GM19455 (cell line): ENCODE results near the gene SSR4.

ENCODE experiments used
- ATAC-seq: cut with Tn5 transposase; IDR thresholded peaks from one replicate; pipeline ENCODE4 v1.9.1; 2021; ENCODE audit not compliant: unreplicated experiment

SSR4 gene

DNA sequence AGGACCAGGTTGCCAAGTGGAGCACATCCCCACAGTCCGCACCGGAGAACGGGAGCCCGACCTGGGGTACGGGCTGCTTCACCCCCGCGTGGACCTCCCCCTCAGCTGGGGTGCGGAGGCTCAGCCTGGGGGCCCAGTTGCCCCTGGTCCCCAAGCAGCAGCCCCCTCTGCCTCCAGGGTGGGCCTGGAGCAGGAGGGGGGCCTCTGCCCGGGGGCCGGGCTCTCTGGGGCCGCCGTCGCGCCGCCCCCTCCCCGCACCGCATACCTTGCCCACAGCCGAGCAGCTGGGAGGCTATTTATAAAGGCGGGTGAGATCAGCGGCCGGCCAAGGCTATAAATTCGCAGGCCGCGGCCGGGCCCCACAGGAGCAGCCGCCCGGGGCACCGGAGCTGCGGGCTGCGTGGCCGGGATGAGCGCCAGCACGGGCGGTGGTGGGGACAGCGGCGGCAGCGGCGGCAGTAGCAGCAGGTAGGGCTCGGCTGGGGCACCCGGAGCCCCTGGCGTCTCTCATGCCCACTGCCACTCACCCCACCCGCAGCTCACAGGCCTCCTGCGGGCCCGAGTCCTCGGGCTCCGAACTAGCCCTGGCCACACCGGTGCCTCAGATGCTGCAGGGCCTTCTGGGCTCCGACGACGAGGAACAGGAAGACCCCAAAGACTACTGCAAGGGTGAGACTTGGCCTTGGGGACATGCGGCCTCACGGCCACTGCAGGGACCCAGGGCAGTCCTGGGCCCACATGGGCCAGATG, 13.6 kb upstream of the SSR4 start, which contains the start of gene SRPK3:
Gene SRPK3 (plus strand): TSS at position 364 of the 750 bp plus-strand sequence. CDS start 46 bp downstream, at position 410.
- no peak for ATAC-seq

DNA sequence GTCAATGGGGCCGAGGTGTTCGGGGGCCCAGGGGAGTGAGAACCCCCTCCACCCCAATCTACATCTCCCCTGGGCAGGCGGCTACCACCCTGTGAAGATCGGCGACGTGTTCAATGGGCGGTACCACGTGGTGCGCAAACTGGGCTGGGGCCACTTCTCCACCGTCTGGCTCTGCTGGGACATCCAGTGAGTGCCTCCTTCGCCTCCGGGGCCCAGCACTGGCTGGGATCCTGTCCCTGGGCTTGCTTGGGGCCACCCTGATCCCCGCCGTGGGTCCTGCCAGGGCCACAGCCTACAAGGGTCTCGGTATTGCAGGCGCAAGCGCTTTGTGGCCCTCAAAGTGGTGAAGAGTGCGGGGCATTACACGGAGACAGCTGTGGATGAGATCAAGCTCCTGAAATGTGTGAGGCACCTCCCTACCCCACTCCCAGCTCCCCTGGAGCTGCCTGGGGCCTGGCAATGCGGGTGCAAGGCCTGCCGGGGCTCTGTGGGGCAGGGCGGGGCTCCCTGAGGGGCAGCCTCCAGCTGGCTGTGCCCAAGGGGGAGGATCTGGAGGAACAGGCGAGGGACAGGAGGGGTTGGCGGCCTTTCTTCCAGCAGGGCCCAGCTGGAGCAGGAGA, 12.9 kb upstream of the SSR4 start:
- ATAC-seq: no peak

DNA sequence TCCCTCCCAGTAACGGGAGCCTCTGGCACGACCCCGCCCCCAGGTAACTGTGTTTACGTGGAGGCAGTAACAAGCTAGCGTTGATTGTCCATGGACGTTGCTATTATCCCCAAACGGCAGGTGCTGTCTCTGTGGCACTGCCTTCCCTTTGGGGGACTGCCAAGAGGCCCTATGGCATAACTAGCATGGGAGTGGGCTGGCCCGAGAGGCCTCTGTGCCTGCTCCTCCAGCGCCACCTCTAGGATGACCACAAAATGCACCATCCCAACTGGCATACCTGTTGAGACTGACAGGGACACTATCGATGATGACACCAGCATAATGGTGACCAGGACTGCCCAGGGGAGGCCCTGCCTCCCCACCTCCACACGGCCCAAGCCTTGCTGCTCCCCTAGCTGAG, 12.2 kb upstream of the SSR4 start:
- ATAC-seq: no peak

DNA sequence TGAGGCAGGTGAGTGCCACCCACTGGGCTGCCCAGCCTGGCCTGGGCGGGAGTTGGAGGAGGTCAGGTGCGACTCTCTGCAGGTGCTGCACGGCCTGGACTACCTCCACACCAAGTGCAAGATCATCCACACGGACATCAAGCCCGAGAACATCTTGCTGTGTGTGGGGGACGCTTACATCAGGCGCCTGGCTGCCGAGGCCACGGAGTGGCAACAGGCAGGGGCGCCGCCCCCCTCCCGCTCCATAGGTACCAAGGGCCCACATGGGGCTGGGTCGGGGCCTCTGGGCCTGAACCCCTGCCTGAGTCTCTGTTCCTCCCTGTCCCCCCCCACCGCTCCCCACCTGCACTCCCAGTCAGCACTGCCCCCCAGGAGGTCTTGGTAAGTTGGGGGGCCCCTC, 11.6 kb upstream of the SSR4 start:
- ATAC-seq: no peak

DNA sequence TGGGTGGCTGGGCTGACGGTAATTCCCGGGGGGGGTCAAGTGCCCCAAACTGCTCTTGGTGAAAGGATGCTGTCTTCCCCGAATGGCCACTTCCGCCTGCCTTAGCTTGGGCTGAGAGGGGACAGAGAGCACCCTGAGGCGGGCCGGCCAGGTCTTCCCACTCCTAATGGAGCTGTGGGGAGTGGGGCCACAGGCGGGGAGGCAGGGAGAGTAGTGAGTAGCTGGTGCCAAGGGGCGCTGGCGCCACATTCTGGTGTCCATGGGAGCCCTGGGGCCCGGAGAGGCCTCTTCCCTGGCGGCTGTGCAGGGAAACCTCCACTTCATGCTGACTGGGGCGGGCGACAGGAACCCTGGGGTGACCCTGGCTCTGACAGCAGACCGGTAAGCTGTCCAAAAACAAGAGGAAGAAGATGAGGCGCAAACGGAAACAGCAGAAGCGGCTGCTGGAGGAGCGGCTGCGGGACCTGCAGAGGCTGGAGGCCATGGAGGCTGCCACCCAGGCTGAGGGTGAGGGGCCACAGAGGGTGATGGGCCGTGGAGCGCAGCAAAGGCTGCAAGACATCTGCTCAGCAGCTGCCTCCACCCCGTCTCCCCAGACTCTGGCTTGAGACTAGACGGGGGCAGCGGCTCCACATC, 11.0 kb upstream of the SSR4 start:
- ATAC-seq: no peak

DNA sequence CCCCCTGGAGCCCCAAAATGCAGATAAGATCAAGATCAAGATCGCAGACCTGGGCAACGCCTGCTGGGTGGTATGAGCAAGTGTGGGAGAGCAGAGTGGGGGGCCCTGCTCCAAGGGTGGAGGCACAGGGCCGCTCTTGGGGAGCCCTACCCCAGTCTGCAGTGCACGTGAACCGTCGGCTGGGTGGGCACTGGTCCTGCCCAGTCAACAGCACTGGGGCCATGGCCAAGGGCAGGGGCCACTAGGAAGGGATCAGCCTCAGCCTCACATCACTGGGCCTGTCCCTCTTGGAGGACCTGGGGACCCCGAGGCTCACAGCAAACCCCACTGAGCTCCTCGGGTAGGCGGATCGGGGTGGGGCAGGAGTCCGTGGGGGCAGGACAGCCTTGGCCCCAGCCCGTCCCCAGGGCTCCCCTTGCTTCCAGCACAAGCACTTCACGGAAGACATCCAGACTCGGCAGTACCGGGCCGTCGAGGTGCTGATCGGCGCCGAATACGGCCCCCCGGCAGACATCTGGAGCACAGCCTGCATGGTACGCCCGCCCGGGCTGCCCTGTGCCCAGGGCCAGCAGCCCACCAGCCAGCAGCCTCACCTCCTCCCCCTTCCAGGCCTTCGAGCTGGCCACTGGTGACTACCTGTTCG, 10.0 kb upstream of the SSR4 start:
- ATAC-seq: no peak

DNA sequence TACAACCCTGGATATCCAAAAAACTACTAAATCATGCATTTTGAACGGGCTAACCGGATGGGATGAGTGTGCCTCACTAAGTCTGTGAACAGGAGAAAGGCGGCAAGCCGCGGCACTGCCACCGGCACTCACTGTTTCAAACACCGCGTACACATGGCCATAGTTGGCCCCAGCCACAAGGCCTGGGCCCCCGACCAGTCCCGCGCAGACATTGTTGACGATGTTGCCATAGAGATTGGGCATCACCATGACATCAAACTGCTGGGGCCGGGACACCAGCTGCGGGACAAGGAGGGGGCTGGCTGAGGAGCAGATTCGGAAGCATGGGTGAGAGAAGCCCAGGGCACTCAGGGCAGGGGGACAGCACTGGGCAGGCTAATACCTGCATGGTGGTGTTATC, 7.8 kb upstream of the SSR4 start:
- no peak for ATAC-seq

DNA sequence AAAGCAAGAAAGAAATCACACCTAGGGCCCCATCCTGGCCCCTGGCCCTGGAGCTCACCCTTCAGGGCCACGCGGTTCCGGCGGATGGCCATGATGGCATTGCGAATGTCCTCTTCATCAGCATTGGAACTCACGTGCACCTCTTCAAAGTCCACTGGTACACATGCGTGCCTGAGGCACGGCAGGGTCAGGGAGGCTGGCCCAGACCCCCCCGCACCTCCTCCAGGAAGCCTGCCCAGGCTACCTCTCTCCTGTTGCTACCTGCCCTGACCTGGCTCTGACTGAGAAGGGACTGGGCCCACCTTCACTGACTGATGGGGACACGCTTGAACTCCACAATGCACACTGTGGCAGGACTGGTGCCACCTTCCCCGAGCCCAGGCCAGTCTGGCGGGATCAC, 4.8 kb upstream of the SSR4 start:
- ATAC-seq: no peak

DNA sequence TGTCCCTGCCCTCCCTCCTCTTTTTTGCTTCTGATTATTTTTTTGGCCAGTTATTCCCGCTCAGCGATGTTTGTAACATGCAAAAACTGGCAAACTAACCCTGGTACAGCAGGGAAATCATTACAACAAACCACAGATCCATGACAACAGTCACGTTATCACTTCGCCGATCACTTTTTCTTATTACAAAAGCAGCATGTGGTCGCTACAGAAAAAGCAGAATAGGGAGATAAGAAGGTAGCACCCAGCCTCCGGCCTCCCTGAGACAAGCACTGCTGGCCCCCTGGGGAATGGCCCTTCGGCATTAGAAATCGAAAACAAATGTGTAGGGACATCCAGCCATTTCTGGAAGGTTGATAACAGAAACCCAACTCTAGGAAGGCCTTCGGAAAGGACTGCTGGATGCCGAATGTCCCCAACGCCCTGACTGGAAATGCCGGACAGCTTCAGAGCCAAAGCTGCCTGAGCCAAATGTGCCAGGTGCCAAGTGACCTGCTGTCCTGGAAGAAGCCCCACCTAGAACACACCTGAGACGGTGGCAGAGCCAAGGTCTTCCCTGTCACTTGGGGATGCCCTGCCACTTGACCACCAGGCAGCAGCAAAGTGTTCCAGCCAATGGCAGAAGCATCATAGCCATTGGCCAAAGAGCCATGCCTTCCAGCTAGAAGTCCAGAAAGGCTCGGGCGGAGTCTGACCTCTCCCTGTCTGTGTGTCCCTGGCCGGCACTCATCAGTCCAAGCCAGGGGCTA, 3.2 kb upstream of the SSR4 start:
- ATAC-seq: no peak

DNA sequence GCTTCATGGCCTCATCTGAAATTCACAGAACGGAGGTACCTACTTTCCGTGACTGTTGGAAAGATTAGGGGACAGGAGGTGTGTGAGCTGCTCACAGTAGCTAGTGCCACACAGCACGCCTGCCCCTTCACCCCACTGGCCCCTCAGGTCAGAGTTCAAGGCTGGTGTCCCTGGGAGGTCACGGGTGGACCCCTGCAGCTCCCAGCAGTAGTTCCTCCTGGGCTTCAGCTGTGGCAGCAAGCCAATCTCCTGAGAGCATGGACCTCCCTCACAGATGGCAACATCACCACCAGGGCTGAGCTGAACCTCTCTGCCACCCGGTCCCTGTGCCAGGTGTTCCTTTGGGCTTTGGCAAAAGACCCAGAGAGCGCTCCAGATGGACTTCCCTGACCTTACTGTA, 2.1 kb upstream of the SSR4 start:
- no peak for ATAC-seq

DNA sequence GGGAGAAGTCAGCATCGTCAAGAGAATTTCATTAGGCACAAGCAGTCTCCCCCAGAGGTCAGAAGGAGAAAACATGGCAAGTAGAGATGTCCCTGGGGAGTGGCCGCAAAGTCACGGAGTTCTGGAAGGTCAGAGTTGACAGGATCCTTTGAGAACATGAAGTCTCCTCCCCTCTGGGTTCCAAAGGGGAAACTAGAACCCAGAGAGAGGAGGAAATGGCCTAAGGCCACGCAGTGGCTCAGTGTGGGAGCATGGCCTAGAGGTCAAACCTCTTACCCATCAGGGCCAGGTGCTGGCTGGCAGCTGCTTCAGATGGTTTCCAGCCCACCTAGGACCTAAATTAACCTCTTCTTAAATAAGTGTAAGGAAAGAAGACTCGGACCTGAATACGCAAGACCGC, 1.2 kb upstream of the SSR4 start:
- no peak for ATAC-seq

DNA sequence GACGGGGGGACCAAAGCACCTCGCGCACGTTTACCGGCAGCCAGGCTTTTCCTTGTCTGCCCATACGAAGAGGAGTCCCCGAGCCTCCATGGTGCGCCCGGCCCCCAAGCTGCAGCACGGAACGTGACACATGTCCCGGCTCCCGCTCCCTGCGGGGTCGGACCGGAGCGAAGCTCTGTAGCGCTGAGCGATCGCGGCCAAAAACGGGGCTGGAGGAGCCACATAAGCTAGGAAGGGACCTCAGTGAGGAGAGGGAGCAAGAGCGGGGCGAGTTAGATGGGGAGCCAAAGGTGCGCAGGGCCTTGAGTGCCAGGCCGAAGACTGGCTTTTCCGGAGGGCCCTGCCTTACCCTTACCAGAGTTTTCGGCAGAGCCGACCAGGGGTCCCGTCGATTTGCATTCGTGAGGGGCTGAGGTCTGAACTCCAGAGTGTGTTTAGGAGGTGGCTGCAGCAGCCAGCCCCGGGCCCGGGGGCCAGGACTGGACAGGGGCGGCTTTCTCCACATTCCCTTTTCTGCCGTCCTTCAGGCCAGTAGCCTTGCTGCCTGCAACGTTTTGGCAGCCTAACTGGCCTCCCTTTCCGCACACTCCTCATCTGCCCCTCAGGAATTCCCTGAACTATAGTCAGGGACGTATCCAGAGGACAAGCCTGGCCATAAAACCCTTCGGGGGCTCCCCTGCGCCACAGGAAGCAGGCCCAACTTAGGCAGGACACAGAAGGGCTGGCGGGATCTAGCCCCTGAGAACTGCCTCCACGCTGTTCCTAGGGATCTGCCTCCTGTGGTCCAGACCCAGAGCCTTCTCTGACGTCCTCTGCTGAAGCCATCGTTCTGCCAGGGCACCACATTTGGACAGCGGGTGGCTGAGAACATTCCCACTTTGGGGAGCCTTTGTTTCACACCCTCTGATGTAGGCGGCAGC, 689 bp downstream of the SSR4 start:
- peak; percentile 3 for ATAC-seq

DNA sequence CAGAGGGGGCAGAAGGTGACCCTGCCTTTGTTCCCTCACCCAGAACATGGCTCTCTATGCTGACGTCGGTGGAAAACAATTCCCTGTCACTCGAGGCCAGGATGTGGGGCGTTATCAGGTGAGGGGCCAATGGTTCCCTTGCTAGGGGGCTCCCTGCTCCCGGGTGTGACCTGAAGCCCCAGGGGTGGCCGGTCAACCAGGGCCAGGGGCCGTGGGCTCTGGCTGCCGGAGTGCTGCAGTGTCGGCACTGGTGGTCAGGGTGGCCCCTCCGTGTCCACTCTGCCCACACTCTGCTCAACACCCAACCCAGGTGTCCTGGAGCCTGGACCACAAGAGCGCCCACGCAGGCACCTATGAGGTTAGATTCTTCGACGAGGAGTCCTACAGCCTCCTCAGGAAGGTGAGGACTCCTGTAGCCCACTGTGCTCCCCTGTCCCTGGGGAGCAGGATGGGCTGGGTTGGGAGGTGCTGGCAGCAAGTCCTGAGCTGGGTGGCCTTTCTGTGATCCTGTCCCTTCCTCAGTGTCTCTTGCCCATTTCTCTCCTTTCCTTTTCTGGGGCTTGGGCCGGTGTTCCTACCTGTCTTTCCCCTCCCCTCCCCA, 3.0 kb downstream of the SSR4 start:
- ATAC-seq: no peak

DNA sequence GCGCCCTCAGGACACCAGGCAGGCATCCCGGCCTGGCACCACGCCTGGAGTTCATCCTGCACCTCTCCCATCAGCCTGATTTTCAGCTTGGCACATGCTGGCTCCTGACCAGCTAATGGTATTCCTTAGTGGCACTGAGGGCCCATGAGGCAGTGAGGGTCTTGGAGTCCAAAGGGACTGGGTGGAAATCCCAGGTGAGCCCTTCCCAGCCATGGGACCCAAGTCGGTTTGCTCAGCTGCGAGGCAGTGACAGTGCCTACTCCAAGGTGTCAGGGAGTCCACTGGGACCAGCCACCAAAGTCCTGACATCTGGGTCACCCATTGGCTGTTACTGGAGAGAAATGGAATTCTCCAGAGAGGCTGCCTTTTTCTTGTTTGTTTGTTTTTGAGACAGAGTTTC, 4.9 kb downstream of the SSR4 start:
- ATAC-seq: no peak

DNA sequence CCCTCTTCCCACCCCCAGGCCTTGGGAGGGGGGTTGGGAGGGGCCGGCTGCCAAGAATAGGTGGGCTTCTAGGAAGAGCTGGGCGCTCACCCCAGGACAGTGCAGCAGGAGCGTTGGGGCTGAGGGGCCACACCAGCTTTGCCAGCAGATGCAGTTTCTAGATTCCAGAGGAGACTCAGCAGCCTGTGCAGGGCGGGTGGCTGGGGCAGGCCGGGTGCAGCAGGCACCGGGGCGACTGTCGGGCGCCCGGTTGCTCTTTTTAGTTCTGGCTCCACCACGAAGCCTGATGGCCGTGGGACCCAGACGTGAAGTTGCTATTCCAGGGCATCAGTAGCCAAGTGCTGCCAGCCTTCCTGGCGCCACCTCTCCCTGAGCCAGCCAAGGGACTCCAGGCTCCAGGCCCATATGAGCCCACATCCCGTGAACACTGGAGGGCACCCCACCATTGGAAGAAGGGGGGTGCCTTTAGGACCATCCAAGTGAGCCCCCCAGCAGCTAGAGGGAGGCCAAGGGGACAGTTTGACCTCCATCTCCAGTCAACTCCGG, 5.8 kb downstream of the SSR4 start:
- no peak for ATAC-seq

DNA sequence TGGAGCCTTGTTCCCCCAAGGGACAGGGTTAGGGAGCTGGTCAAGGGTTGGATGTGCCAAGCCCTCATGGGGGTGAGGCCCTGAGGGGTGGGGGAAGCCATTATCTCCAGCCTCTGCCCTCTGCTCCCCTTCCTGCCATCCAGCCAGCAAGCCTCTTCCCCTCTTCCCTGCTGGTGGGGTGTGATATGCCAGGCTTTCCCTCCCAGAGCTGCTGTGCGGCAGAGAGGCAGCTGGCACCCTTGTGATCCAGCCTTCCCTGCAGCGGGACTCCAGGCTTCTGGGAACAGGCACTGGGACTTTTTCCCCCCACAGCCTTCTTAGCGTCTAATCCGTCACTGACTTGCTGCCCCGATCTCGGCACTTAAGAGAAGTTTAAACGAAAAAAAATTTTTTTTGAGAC, 6.3 kb downstream of the SSR4 start:
- ATAC-seq: no peak

DNA sequence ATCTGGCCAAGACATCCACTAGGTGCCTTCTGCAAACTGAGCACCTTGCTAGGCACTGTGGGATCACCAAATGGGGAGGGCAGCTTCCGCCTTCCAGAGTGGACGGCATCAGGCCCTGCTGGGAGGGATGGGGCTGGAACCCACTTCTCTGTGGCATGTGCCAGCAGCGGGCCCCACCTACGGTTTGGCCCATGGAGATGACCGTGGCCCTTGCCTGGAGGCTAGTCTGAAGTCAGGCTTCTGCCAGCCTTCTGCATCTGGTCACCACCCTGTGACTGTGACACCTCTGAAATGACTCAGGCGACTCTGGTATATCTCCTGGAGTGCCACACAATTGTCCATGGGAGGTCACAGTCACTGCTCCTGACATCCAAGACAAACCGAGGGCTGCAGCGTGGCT, 7.2 kb downstream of the SSR4 start:
- ATAC-seq: no peak

DNA sequence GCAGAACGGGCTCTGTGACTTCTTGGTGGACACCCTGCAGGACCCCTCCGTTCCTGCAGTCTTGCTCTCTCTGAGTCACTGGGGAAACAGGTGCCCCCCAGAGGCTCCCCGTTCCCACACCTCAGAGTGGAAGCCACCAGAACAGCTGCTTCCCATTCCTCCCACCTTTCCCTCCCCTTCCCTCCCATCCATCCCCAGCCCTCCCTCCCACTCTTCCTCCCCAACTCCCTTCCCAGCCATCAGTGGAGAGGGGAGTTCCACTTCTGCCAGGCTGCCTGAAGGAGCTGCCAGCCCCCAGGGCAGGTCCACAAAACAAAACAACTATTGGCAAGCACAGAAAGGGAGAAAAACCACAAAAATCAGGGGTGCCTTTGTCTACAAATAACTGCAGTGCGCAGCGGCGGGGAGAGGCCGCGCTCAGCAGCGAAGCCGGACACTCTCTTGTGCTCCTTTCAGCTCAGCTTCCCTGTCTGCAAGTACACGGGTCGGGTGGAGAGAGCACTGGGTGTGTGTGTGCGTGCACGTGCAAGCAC, 8.1 kb downstream of the SSR4 start:
- ATAC-seq: no peak
